SU-DHL-6 (cell line): Measurements from ENCODE around the gene ALCAM.

Source experiments
- H2AFZ ChIP-seq: fragments of 200-600 bp; sonication (generic); 2 replicates; pipeline ENCODE4 v1.6.1; 2014; ENCODE audit warnings: low read depth, mild to moderate bottlenecking, moderate library complexity, mixed read lengths, antibody characterized with exemption, low read length; ENCODE audit not compliant: severe bottlenecking
- H3F3A ChIP-seq: fragments of 200-600 bp; shearing (Covaris generic); 2 replicates; pipeline ENCODE4 v1.6.0; 2016; ENCODE audit warnings: antibody characterized with exemption, mild to moderate bottlenecking; ENCODE audit not compliant: insufficient read depth
- H3K27ac ChIP-seq: fragments of 200-600 bp; sonication (generic); 2 replicates; pipeline ENCODE4 v1.5.1; 2016; ENCODE audit warnings: low read depth, mild to moderate bottlenecking, low read length, moderate library complexity, mixed read lengths
- H3K27me3 ChIP-seq: fragments of 200-600 bp; sonication (generic), shearing (Covaris generic); 2 replicates; pipeline ENCODE4 v1.6.0; 2014; ENCODE audit warnings: mild to moderate bottlenecking, low read length
- H3K36me3 ChIP-seq: fragments of 200-600 bp; sonication (generic); 2 replicates; pipeline ENCODE4 v1.6.1; 2014; ENCODE audit warnings: mild to moderate bottlenecking, low read length, mixed read lengths
- H3K4me2 ChIP-seq: fragments of 300-600, 200-600 bp; shearing (Covaris generic), sonication (generic); 2 replicates; pipeline ENCODE4 v1.6.0; 2014; ENCODE audit warnings: low read length, low read depth, mild to moderate bottlenecking; ENCODE audit not compliant: poor library complexity, severe bottlenecking
- H3K4me3 ChIP-seq: fragments of 200-600 bp; sonication (generic); 2 replicates; pipeline ENCODE4 v1.5.1; 2014; ENCODE audit warnings: antibody characterized with exemption, low read length, mild to moderate bottlenecking, mixed read lengths; ENCODE audit not compliant: insufficient read depth, poor library complexity, severe bottlenecking
- H3K79me2 ChIP-seq: fragments of 200-600 bp; sonication (generic); 2 replicates; pipeline ENCODE4 v1.6.1; 2014; ENCODE audit warnings: mild to moderate bottlenecking, low read length, moderate library complexity; ENCODE audit not compliant: insufficient read depth
- H3K9ac ChIP-seq: fragments of 200-600 bp; sonication (generic); 2 replicates; pipeline ENCODE4 v1.7.0; 2014; ENCODE audit warnings: mild to moderate bottlenecking, low read length
- H3K9me2 ChIP-seq: fragments of 200-600 bp; sonication (generic); replicated peaks from 2 replicates; pipeline ENCODE4 v1.6.1; 2014; ENCODE audit warnings: low read length; ENCODE audit not compliant: insufficient read depth
- H3K9me3 ChIP-seq: fragments of 200-600 bp; sonication (generic); 2 replicates; pipeline ENCODE4 v1.6.1; 2014; ENCODE audit warnings: low read length, mixed read lengths; ENCODE audit not compliant: insufficient read depth
- H4K20me1 ChIP-seq: fragments of 200-600 bp; sonication (generic); 2 replicates; pipeline ENCODE4 v1.6.1; 2014; ENCODE audit warnings: low read depth, mild to moderate bottlenecking, antibody characterized with exemption, low read length, moderate library complexity, mixed read lengths
- EZH2phosphoT487 ChIP-seq: fragments of 200-600 bp; sonication (generic), shearing (Covaris generic); conservative IDR thresholded peaks from 2 replicates; pipeline ENCODE4 v1.6.1; 2018; ENCODE audit warnings: mild to moderate bottlenecking, antibody characterized with exemption, low read length, moderate library complexity, mixed read lengths
- TF ChIP-seq, protein P1 (sequence below): fragments of 200-600 bp; sonication (generic); IDR thresholded peaks from one replicate; pipeline ENCODE4 v1.5.1; 2017; ENCODE audit warnings: antibody characterized with exemption, mild to moderate bottlenecking, low read length, moderate library complexity; ENCODE audit not compliant: insufficient read depth, poor library complexity, severe bottlenecking

Gene ALCAM

DNA sequence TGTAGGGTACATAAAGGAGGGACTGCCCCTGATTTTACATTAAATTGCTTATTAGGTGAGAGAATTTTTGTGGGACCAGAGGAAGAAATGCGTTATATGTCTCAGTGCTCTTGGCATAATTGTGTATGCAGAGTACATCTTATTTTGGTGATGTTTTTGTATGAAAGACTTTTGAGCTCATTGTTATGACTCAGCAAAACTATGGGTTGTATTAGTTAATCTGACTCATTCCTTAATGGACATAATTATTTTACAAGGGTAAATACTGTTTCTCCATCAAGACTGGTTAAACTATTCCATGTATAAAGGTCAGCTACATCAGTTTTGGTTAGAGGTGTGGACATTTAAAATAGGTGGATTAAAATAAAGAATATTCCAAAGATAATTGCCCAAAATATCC, 156.8 kb downstream of the ALCAM start:
- Histone ChIP-seq H3F3A (no peaks in the 10 kb centered on the region), H2AFZ (no peak overlapping the region), H3K9me3 (no peaks in the 10 kb centered on the region), H3K4me3 (no peak overlapping the region), H3K36me3 (peaks cover 14% of the 10 kb centered on the region; the same call in 1 of the 2 replicates), H3K4me2 (no peak overlapping the region), H3K9me2 (no peaks in the 10 kb centered on the region), H4K20me1 (no peaks in the 10 kb centered on the region), H3K79me2 (peaks cover 10% of the 10 kb centered on the region), H3K27me3 (no peaks in the 10 kb centered on the region), H3K9ac (no peak overlapping the region), H3K27ac (no peak overlapping the region)
- TF ChIP-seq, protein P1, sequence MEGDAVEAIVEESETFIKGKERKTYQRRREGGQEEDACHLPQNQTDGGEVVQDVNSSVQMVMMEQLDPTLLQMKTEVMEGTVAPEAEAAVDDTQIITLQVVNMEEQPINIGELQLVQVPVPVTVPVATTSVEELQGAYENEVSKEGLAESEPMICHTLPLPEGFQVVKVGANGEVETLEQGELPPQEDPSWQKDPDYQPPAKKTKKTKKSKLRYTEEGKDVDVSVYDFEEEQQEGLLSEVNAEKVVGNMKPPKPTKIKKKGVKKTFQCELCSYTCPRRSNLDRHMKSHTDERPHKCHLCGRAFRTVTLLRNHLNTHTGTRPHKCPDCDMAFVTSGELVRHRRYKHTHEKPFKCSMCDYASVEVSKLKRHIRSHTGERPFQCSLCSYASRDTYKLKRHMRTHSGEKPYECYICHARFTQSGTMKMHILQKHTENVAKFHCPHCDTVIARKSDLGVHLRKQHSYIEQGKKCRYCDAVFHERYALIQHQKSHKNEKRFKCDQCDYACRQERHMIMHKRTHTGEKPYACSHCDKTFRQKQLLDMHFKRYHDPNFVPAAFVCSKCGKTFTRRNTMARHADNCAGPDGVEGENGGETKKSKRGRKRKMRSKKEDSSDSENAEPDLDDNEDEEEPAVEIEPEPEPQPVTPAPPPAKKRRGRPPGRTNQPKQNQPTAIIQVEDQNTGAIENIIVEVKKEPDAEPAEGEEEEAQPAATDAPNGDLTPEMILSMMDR: no peak
- TF ChIP-seq EZH2phosphoT487: no peak

- Histone ChIP-seq H3K4me3 (no peak overlapping the region), H3K9me2 (no peaks in the 10 kb centered on the region), H3K79me2 (peaks cover under 1% of the 10 kb centered on the region; the same call in 1 of the 2 replicates), H3K36me3 (peaks cover 12% of the 10 kb centered on the region; the same call in 1 of the 2 replicates), H3K9ac (no peak overlapping the region), H2AFZ (no peak overlapping the region), H3K4me2 (no peak overlapping the region), H3F3A (no peaks in the 10 kb centered on the region), H3K27ac (no peak overlapping the region), H3K27me3 (no peaks in the 10 kb centered on the region), H3K9me3 (no peaks in the 10 kb centered on the region), H4K20me1 (no peaks in the 10 kb centered on the region)
- no peak for TF ChIP-seq EZH2phosphoT487
- TF ChIP-seq, protein P1: no peak
These were observed 158.8 kb downstream of the ALCAM start for GRCh38 chr3:105525531-105525930.

DNA sequence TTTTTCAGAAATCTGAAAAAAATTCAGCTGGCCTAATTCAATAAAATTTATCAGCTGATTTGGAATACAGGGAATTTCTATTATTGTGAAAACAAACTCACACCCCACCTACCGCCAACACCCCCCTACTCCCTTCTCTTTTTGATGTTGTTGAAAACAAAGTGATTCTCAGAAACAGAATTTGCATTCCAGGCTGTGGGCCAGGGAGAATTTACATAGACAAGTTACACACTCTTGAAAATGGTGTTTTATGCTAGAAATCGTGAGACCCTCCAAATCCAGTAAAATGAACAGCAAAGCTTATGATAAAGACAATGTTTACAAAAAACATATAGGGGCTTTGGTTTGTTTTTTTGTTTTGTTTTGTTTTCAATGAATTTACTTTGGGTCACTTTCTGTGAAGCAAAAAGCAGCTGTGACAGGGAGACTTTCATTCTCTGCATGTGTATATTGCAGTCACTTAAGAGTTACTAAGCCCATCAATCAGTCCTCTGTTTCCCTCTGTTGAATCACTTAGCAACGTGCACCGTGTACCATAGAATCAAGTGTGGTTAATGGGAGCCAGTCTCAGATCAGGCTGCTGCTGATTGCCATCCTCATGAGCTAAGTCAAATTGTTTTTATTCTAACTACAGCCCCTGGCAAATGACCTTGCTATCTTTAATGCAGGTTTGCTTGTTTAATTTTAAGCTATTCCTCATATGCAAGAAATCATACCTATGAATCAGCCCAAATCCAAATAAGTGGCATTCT, 159.8 kb downstream of the ALCAM start:
- no peak overlapping the region for H3K27ac ChIP-seq
- H3F3A ChIP-seq: no peaks in the 10 kb centered on the region
- H3K9me3 ChIP-seq: no peaks in the 10 kb centered on the region
- H3K4me2 ChIP-seq: no peak overlapping the region
- TF ChIP-seq, protein P1: no peak
- TF ChIP-seq EZH2phosphoT487: no peak
- peaks cover 12% of the 10 kb centered on the region; the same call in 1 of the 2 replicates for H3K36me3 ChIP-seq
- H4K20me1 ChIP-seq: no peaks in the 10 kb centered on the region
- H3K9ac ChIP-seq: no peak overlapping the region
- H3K79me2 ChIP-seq: no peaks in the 10 kb centered on the region
- no peak overlapping the region for H3K4me3 ChIP-seq
- H3K27me3 ChIP-seq: no peaks in the 10 kb centered on the region
- no peaks in the 10 kb centered on the region for H3K9me2 ChIP-seq
- H2AFZ ChIP-seq: no peak overlapping the region
